ENCODE results near the gene SCGB1D2.

Gene SCGB1D2

DNA sequence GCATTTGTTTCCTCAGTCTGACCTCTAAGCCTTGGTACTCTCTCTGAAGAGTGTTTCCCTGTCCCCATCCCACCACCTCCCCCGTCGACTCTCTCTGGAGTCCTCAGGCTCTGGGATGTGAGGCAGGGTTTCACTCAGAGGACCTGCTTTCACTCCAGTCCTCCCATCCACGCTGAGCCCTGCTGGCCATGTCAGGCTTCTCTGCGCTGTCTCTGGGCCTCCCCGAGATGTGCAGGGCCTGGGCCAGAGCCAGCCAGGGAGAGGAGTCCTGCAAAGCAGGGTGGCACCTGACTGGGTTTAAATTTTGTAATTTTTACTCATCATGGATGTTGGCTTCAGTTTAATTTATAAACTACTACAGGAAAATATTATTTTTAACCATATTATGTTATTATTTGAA, 31.2 kb downstream of the SCGB1D2 start:
- no peak overlapping the region for H3K27ac ChIP-seq
- TF ChIP-seq ZFX (IDR thresholded peaks at IDR 0.05; ENCODE audit: borderline replicate concordance) (no peak), CTCF (IDR thresholded peaks at IDR 0.05) (no peak)

DNA sequence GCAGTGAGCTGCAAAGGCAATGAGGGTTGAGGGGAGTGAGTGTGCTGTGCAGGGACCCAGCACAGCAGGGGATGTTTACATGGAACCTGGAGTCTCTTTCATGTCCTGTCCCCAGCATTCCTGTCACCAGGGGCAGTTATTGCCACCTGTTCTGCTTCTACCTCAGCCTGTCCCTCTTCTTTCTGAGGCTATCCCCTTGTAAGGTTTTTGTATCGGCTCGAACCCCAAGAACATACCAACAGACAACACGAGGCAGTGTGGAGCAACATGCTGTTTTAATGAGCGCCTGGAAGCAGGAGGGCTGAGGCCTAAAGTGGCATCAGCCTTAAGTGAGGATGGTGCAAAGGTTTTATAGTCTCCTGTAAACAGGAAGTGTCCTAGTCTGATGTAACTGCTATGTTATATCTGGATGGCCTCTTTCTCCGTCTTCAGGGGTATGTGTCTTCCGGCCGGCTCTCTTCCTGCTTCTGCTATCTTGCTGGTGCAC, 31.8 kb downstream of the SCGB1D2 start:
- no peak overlapping the region for H3K27ac ChIP-seq
- TF ChIP-seq CTCF (IDR thresholded peaks at IDR 0.05): no peak
- TF ChIP-seq ZFX (IDR thresholded peaks at IDR 0.05; ENCODE audit: borderline replicate concordance): no peak

DNA sequence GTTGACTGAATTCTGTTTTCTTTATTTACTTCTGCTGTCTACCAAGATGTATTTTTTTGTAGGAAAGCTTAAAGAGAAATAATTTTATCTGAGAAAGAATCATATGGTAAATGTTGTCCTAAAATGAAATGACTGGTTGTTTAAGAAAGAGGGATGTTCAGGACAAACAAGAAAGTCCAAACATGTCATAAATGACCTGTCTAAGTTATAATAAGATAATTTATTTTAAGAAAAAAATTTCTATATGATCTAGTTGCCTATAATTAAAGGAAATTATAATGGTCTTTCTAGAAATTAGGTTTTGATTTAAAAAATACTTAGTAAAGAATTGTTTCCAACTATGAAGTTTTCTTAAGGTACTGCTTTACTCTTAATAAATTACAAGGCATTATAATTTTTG, 38.4 kb downstream of the SCGB1D2 start:
- no peak overlapping the region for H3K27ac ChIP-seq
- no peak for TF ChIP-seq CTCF (IDR thresholded peaks at IDR 0.05)
